ENCODE data around the gene ECEL1. TPM values are rescaled to one million over a fixed set of nuclear protein-coding genes. Genes with fewer than 3 reads are reported as not detected.
"Not testable (repeated sequence)": the region's sequence is repeated elsewhere in the genome, so short reads cannot be mapped to it uniquely, and the experiment has no call there.

The ECEL1 gene
- total and polyA plus RNA-seq, 9 donors = 0.18 to 0.45 (median 0.33) TPM

DNA sequence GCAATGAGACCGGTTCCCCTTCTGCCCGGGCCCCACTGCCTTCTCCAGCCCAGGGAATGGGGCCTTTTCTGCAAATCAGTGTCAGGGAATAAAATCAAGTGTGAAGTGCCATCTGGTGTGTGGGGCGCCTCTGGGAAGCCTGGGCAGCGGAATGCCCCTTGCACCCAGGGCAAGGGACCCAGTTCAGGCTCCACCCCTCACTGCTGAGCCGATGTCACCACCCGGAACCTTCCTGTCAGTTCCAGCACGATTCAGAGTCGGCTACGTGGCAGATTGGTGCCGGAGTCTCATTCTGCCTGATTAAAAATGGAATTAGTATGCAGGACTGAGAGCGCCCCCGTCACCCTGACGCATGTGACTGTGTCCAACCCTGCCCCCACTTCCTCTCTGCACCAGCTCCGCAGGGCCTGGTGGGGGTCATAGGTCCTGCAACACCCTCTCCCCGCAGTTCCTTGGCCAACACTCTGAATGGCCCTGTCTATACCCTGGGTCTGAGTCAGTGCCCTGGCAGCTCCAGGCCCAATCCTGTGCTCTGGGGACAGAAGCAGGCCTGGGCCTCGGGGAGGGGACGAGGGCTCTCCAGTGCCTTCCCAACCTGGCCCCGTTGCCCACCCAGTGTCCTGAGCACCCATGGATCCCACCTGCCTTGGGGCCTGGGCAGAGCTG is 39.9 kb downstream of the ECEL1 start:
- H3K27me3 ChIP-seq (ENCODE audit: control insufficient read depth, insufficient read depth, low read length) = peaks cover 2% of the 10 kb centered on the region

DNA sequence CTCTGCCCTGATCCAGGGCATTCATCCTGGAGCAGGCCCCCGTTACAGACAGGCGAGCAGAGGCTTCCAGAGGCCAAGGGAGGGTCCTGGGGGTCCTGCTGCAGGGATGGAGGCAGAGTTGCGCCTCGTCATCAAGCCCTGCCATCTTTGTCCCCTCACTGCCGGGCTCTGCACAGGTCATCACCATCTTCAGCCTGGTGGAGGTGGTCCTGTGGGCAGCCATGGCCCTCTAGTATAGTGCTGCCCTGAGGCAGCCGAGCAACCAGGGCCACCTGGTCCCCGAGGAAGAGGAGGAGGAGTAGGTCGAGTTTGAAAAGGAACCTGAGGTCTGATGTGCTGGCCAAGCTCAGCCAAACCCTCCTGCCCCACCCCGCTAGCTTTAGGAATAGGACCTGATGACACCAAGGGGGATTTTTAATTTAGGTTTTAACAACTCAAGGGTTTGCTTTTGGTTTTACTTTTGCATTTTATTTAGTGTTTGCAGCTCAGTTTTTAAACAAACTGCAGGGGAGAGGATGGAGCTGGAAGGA is 40.5 kb downstream of the ECEL1 start:
- Histone ChIP-seq H3K27ac (ENCODE audit: low read length) (no peak overlapping the region), H3K36me3 (ENCODE audit: control insufficient read depth, insufficient read depth, low read length) (no peaks in the 10 kb centered on the region), H3K27me3 (ENCODE audit: control insufficient read depth, insufficient read depth, low read length) (peaks cover 2% of the 10 kb centered on the region), H3K4me1 (ENCODE audit: control insufficient read depth, insufficient read depth, low read length) (peaks cover 5% of the 10 kb centered on the region), H3K4me3 (ENCODE audit: low read length) (no peak overlapping the region), H3K9me3 (replicated peaks; ENCODE audit: control insufficient read depth, low read depth, low read length) (no peaks in the 10 kb centered on the region)
- DNase-seq = no peak
- WGBS (ENCODE audit: insufficient coverage) = 68% methylated on average over 6 of the region's 9 CpGs

More for the DNA sequence above, 39.9 kb downstream of the ECEL1 start:
- 76% methylated on average over 9 of the region's 18 CpGs for WGBS (ENCODE audit: insufficient coverage)
- no peaks in the 10 kb centered on the region for H3K36me3 ChIP-seq (ENCODE audit: control insufficient read depth, insufficient read depth, low read length)
- H3K4me1 ChIP-seq (ENCODE audit: control insufficient read depth, insufficient read depth, low read length) = peaks cover 3% of the 10 kb centered on the region
- DNase-seq = no peak
- no peak overlapping the region for H3K27ac ChIP-seq (ENCODE audit: low read length)
- H3K4me3 ChIP-seq (ENCODE audit: low read length) = no peak overlapping the region
- no peaks in the 10 kb centered on the region for H3K9me3 ChIP-seq (replicated peaks; ENCODE audit: control insufficient read depth, low read depth, low read length)

DNA sequence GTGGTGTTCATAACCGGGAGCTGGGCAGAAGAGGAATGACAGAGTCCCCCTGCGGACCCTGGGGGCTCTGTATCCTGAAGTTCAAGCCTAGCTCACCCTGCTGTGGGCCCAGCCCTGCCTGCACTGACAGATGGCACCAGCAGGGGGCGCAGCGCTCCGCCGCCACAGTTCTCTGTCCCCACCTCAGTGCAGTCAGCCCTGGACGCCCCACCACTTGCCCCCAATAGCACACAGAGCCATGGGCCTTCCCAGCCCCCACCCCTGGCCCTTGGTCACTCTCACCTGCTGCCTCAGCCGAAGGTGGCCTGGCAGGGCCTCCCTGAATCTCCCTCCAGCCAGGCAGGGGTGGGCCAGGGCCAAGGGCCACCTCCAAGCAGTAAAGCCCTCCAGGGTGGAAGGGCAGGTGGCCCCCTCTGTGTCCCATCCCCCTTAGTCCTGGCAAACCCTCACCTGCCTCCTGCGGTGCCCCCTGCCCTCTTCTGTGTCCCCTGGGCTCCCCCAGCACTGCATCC is 41.3 kb downstream of the ECEL1 start:
- not testable (repeated sequence) for H3K27ac ChIP-seq (ENCODE audit: low read length); H3K27me3 ChIP-seq (ENCODE audit: control insufficient read depth, insufficient read depth, low read length); DNase-seq; H3K4me1 ChIP-seq (ENCODE audit: control insufficient read depth, insufficient read depth, low read length); H3K4me3 ChIP-seq (ENCODE audit: low read length); H3K36me3 ChIP-seq (ENCODE audit: control insufficient read depth, insufficient read depth, low read length); H3K9me3 ChIP-seq (replicated peaks; ENCODE audit: control insufficient read depth, low read depth, low read length)
- 23% methylated on average over 5 of the region's 9 CpGs for WGBS (ENCODE audit: insufficient coverage)

DNA sequence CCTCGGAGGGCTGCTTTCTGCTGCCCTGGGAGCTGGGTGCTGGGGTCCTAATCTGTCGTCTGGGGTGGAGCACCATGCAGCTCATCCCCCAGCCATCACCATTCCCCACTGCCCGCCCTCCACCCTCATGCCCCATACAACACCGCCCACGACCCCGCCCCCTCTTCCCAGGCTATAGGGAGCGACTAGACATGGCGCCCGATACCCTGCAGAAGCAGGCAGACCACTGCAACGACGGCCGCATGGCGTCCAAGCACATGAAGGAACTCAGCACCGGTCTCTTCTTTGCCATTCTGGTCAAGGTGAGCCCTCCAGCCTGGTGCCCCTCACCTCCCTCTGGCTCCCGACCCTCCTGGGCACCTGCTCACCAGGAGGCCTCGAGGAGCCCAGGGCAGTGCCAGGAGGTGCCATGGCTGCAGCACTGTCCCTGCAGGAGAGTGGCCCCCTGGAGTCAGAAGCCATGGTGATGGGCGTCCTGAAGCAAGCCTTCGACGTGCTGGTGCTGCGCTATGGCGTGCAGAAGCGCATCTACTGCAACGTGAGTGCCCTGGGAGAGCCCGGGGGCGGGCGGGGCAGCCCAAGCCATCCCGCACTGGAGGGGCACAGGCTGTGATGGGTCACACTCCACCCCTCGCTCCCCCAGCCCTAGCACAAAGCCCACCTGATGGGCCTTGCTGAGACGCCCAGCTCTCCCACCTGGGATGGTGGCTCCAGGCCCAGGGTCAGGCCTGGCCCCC is 42.3 kb downstream of the ECEL1 start:
- H3K27me3 ChIP-seq (ENCODE audit: control insufficient read depth, insufficient read depth, low read length); H3K4me1 ChIP-seq (ENCODE audit: control insufficient read depth, insufficient read depth, low read length); H3K4me3 ChIP-seq (ENCODE audit: low read length); DNase-seq; H3K27ac ChIP-seq (ENCODE audit: low read length); H3K9me3 ChIP-seq (replicated peaks; ENCODE audit: control insufficient read depth, low read depth, low read length); H3K36me3 ChIP-seq (ENCODE audit: control insufficient read depth, insufficient read depth, low read length): not testable (repeated sequence)
- WGBS (ENCODE audit: insufficient coverage) = 71% methylated on average over 1 of the region's 29 CpGs

DNA sequence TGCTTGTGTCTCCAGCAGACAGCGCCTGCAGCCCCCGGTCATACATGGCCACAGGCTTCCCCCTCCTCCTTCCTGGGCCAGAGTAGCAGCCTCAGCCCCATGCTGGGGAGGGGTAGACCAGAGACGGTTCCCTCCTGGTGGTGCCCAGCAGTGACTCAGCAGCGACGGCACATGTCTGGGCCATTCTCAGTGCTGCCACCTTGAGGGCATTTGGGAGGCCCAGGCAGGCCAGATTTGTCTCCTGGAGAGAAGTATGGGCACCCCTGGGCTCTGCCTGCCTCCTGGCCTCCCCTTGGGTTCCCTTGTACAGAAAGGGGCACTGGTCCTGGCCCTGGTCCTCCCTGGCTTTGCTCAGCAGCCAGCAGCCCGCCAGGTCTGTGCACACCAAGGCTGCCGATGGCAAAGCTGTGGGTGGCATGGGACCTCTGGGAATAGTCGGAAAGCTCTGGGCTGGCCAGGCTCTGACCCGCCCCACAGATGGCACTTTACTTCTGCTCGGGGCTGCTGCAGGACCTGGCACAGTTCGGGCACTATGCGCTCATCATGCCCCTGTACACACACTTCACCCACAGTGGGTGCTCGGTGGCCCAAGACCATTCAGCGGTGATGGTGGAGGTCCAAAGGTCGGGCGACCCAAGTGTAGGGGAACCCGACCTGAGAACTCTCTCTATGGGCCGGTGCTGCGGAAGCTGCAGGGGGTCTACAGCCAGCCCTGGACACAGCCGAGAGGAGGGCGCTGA is 43.1 kb downstream of the ECEL1 start:
- Histone ChIP-seq H3K36me3 (ENCODE audit: control insufficient read depth, insufficient read depth, low read length) (no peaks in the 10 kb centered on the region), H3K9me3 (replicated peaks; ENCODE audit: control insufficient read depth, low read depth, low read length) (no peaks in the 10 kb centered on the region), H3K4me3 (ENCODE audit: low read length) (no peak overlapping the region), H3K27me3 (ENCODE audit: control insufficient read depth, insufficient read depth, low read length) (no peaks in the 10 kb centered on the region), H3K4me1 (ENCODE audit: control insufficient read depth, insufficient read depth, low read length) (peaks cover 11% of the 10 kb centered on the region), H3K27ac (ENCODE audit: low read length) (no peak overlapping the region)
- WGBS (ENCODE audit: insufficient coverage) = 69% methylated on average over 17 of the region's 21 CpGs
- DNase-seq = peak; percentile 34

DNA sequence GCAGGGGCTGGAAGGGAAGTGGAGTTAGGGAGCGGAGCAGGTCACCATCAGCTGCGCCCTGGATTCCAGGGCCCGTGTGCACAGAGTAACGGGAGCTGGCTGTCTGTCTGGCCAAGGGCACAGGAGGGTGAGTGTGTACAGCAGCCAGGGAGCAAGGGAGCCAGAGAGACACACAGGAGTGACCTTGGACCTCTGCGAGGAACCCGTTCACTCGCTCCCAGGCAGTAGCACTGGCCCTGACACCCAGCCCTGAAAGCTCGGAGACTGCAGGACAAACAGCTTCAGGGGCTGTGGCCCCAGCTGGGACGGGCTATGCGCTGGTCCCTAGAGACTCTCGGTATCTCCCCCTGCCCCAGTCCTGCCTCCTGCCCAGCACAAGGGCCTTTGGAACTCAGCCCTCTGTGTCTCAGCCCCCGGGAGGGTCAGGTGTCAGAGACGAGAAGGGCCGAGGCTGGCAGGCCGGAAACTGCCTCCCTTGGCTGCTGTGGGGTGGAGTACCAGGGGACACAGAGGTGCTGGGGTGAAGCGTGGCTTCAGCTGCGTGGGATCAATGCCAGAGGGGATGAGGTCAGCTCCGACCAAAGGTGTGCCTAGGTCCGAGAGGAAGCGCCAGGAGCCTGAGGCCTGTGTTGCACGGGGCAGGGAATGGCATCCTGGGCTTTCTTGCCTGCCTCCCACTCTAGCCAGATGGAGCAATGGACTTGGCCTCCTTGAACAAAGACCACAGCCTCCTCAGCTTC is 43.8 kb downstream of the ECEL1 start:
- H3K27me3 ChIP-seq (ENCODE audit: control insufficient read depth, insufficient read depth, low read length); DNase-seq; H3K9me3 ChIP-seq (replicated peaks; ENCODE audit: control insufficient read depth, low read depth, low read length); H3K4me3 ChIP-seq (ENCODE audit: low read length); H3K36me3 ChIP-seq (ENCODE audit: control insufficient read depth, insufficient read depth, low read length); H3K27ac ChIP-seq (ENCODE audit: low read length): not testable (repeated sequence)
- 64% methylated on average over 9 of the region's 21 CpGs for WGBS (ENCODE audit: insufficient coverage)
- peaks cover 11% of the 10 kb centered on the region for H3K4me1 ChIP-seq (ENCODE audit: control insufficient read depth, insufficient read depth, low read length)

DNA sequence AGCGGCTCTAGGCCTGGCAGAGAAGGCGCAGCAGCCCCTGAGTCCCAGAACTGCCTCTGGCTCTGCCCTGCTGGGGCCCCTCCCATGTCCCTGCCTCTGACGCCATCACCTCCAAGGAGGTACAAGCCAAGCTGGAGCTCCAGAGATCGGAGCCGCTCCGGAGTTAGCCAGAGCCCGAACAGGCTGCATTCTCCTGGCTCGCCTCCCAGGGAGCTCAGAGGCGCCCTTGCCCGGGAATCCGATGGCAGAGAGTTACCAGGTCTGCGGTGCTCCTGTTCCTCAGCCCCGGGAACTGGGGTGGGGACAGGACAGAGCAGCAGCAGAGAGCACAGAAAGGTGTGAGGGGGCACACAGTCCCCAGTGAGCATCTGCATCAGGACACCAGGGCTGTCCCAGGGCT is 44.6 kb downstream of the ECEL1 start:
- H3K9me3 ChIP-seq (replicated peaks; ENCODE audit: control insufficient read depth, low read depth, low read length); H3K27me3 ChIP-seq (ENCODE audit: control insufficient read depth, insufficient read depth, low read length); DNase-seq; H3K36me3 ChIP-seq (ENCODE audit: control insufficient read depth, insufficient read depth, low read length); H3K4me3 ChIP-seq (ENCODE audit: low read length): not testable (repeated sequence)
- no CpG with 5 or more reads among the region's 13 CpGs for WGBS (ENCODE audit: insufficient coverage)
- peaks cover 11% of the 10 kb centered on the region for H3K4me1 ChIP-seq (ENCODE audit: control insufficient read depth, insufficient read depth, low read length)
- H3K27ac ChIP-seq (ENCODE audit: low read length) = peak overlapping the region; percentile 47

DNA sequence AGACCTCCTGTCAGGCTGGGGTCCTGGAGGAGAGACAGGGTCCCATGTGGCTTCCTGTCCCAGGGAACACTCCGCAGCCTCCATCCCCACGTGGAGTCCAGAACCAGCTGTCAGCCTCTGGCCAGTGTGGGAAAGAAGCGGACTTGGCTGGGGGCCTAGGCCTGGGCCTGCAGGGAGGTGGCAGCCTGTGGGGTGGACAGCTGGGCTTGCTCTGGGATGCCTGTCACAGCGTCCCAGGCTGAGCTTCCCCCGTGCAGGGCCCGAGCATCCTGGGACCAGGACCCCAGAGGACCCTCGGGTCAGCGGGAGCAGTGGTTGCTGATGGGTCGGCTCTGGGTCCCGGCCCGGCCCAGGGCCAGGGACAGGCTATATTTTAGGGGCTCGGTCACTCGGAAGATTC is 45.2 kb downstream of the ECEL1 start:
- 57% methylated on average over 4 of the region's 13 CpGs for WGBS (ENCODE audit: insufficient coverage)
- DNase-seq = peak; percentile 43
- Histone ChIP-seq H3K27ac (ENCODE audit: low read length) (peak overlapping the region; percentile 47), H3K4me1 (ENCODE audit: control insufficient read depth, insufficient read depth, low read length) (peaks cover 11% of the 10 kb centered on the region)
- H3K9me3 ChIP-seq (replicated peaks; ENCODE audit: control insufficient read depth, low read depth, low read length); H3K27me3 ChIP-seq (ENCODE audit: control insufficient read depth, insufficient read depth, low read length); H3K36me3 ChIP-seq (ENCODE audit: control insufficient read depth, insufficient read depth, low read length); H3K4me3 ChIP-seq (ENCODE audit: low read length): not testable (repeated sequence)

DNA sequence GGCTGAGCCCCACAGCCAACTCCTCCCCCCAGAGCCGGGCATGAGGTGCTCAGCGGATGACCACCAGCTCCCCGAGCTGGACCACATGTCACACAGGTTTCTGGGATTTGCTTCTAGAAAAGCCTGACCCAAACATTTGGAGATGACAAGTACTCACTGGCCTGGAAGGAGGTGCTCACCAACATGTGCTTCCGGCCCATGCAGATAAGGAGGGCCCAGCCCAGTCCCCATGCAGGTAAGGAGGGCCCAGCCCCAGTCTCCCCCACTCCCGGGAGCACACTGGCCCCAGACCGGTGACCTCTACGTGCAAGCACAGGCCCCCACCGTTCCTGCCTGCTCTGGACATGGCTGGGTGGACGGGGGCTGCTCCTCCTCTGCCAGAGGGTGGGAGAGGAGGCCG is 45.7 kb downstream of the ECEL1 start:
- not testable (repeated sequence) for H3K9me3 ChIP-seq (replicated peaks; ENCODE audit: control insufficient read depth, low read depth, low read length); H3K27ac ChIP-seq (ENCODE audit: low read length); H3K4me3 ChIP-seq (ENCODE audit: low read length); H3K36me3 ChIP-seq (ENCODE audit: control insufficient read depth, insufficient read depth, low read length); H3K27me3 ChIP-seq (ENCODE audit: control insufficient read depth, insufficient read depth, low read length); DNase-seq
- 75% methylated on average over 2 of the region's 10 CpGs for WGBS (ENCODE audit: insufficient coverage)
- peaks cover 11% of the 10 kb centered on the region for H3K4me1 ChIP-seq (ENCODE audit: control insufficient read depth, insufficient read depth, low read length)

Data from muscle of leg (tissue), 11 donors.